Progenitor cell of endocrine pancreas (in vitro differentiated cells): ENCODE measurements around the gene BCL2L13. TPM values are rescaled to one million over a fixed set of nuclear protein-coding genes. Genes with fewer than 3 reads are reported as not detected.
"Not testable (repeated sequence)": the region's sequence is repeated elsewhere in the genome, so short reads cannot be mapped to it uniquely, and the experiment has no call there.

Experiments
- DNase-seq: peaks from one replicate; pipeline ENCODE4 v3.0.0; 2021; ENCODE audit warnings: low spot score; ENCODE audit not compliant: unreplicated experiment
- H3K27ac Mint-ChIP-seq: 2 replicates; pipeline ENCODE4 v1.8.0; 2021; ENCODE audit warnings: mild to moderate bottlenecking, moderate library complexity, mixed read lengths
- H3K27me3 Mint-ChIP-seq: 2 replicates; pipeline ENCODE4 v1.8.0; 2021; ENCODE audit warnings: mixed read lengths
- H3K36me3 Mint-ChIP-seq: 2 replicates; pipeline ENCODE4 v1.8.0; 2022; ENCODE audit warnings: mixed read lengths; ENCODE audit not compliant: insufficient read depth
- H3K4me1 Mint-ChIP-seq: 2 replicates; pipeline ENCODE4 v1.8.0; 2021; ENCODE audit warnings: low read depth, mixed read lengths
- H3K4me3 Mint-ChIP-seq: 2 replicates; pipeline ENCODE4 v1.8.0; 2021; ENCODE audit warnings: low read depth, mild to moderate bottlenecking, moderate library complexity, mixed read lengths
- H3K9me3 Mint-ChIP-seq: 2 replicates; pipeline ENCODE4 v1.8.0; 2021; ENCODE audit warnings: low read depth, mixed read lengths
- CTCF ChIP-seq: fragments of 200-600 bp; sonication (generic); IDR thresholded peaks from one replicate; pipeline ENCODE4 v1.5.0; 2021; ENCODE audit warnings: antibody characterized with exemption, mild to moderate bottlenecking; ENCODE audit not compliant: unreplicated experiment
- total RNA-seq: library from RNA; stranded (reverse); gene quantifications from 2 replicates; pipeline ENCODE4 v1.2.1, GENCODE V29; 2021

The BCL2L13 gene
- total RNA-seq, 1 donor from 2014 or later = 36.0 TPM

GRCh38 chr22:17634696-17635095 is 3.9 kb upstream of the BCL2L13 start:
- H3K27me3 Mint-ChIP-seq = no peaks in the 10 kb centered on the region
- no peak overlapping the region for H3K27ac Mint-ChIP-seq
- no peak for TF ChIP-seq CTCF
- H3K4me1 Mint-ChIP-seq = peaks cover 10% of the 10 kb centered on the region
- no peaks in the 10 kb centered on the region for H3K9me3 Mint-ChIP-seq
- H3K4me3 Mint-ChIP-seq = no peak overlapping the region
- DNase-seq = no peak
- H3K36me3 Mint-ChIP-seq = no peaks in the 10 kb centered on the region

GRCh38 chr22:17636850-17637249 is 1.7 kb upstream of the BCL2L13 start:
- not testable (repeated sequence) for DNase-seq, H3K27ac Mint-ChIP-seq, H3K4me1 Mint-ChIP-seq, H3K4me3 Mint-ChIP-seq, H3K36me3 Mint-ChIP-seq, H3K9me3 Mint-ChIP-seq, H3K27me3 Mint-ChIP-seq

- Mint-ChIP-seq H3K9me3 (no peaks in the 10 kb centered on the region), H3K27ac (peak overlapping the region; percentile 99), H3K4me1 (peaks cover 10% of the 10 kb centered on the region), H3K36me3 (no peaks in the 10 kb centered on the region), H3K4me3 (peak overlapping the region; percentile 82), H3K27me3 (no peaks in the 10 kb centered on the region)
- no peak for DNase-seq
- no peak for TF ChIP-seq CTCF
Measured at GRCh38 chr22:17637490-17638181, 921 bp upstream of the BCL2L13 start.

GRCh38 chr22:17638182-17638431 is 450 bp upstream of the BCL2L13 start:
- Mint-ChIP-seq H3K27me3 (no peaks in the 10 kb centered on the region), H3K9me3 (no peaks in the 10 kb centered on the region), H3K36me3 (peaks cover 3% of the 10 kb centered on the region), H3K27ac (peak overlapping the region; percentile 99), H3K4me1 (peaks cover 10% of the 10 kb centered on the region), H3K4me3 (peak overlapping the region; percentile 82)
- TF ChIP-seq CTCF = peak; percentile 33
- no peak for DNase-seq

GRCh38 chr22:17639247-17639741 is 737 bp downstream of the BCL2L13 start:
- Mint-ChIP-seq H3K9me3 (no peaks in the 10 kb centered on the region), H3K4me3 (peak overlapping the region; percentile 82), H3K27ac (peak overlapping the region; percentile 99), H3K27me3 (no peaks in the 10 kb centered on the region), H3K36me3 (peaks cover 3% of the 10 kb centered on the region), H3K4me1 (peaks cover 10% of the 10 kb centered on the region)
- no peak for DNase-seq
- no peak for TF ChIP-seq CTCF

GRCh38 chr22:17641269-17641668 is 2.7 kb downstream of the BCL2L13 start:
- H3K27me3 Mint-ChIP-seq = no peaks in the 10 kb centered on the region
- no peak overlapping the region for H3K4me3 Mint-ChIP-seq
- TF ChIP-seq CTCF = no peak
- no peaks in the 10 kb centered on the region for H3K9me3 Mint-ChIP-seq
- no peak for DNase-seq
- H3K4me1 Mint-ChIP-seq = peaks cover 10% of the 10 kb centered on the region
- H3K27ac Mint-ChIP-seq = no peak overlapping the region
- H3K36me3 Mint-ChIP-seq = peaks cover 3% of the 10 kb centered on the region

GRCh38 chr22:17642357-17642756 is 3.8 kb downstream of the BCL2L13 start:
- H3K27me3 Mint-ChIP-seq, DNase-seq, H3K4me3 Mint-ChIP-seq, H3K4me1 Mint-ChIP-seq, H3K36me3 Mint-ChIP-seq, H3K9me3 Mint-ChIP-seq: not testable (repeated sequence)
- H3K27ac Mint-ChIP-seq = peak overlapping the region; percentile 9
